Smooth muscle cell of the pulmonary artery (primary cell): ENCODE results near the gene ORM2. TPM values are rescaled to one million over a fixed set of nuclear protein-coding genes. Genes with fewer than 3 reads are reported as not detected.

ENCODE experiments used
- total RNA-seq: library from RNA; depleted of rRNA; stranded (reverse); fragments of >200 nt; gene quantifications from 2 replicates; pipeline ENCODE4 v1.2.3, GENCODE V29; 2014

Gene ORM2
- total RNA-seq = not detected in 2 replicates

GRCh38 chr9:114329625-114330022 lies at the start of gene ORM2:
Gene ORM2, plus strand, starts transcription at chr9:114329869. Its CDS starts 36 bp downstream, at chr9:114329905.

GRCh38 chr9:114322831-114323531 lies 6.7 kb upstream of the ORM2 start, which contains the start of gene ORM1:
Gene ORM1, plus strand, starts transcription at chr9:114323098. Its CDS starts 36 bp downstream, at chr9:114323134.

Other genes starting within 250 kb of the ORM2 start
- not detected in 2 replicates for gene KIF12, start 230.6 kb upstream of the ORM2 start, total RNA-seq
- gene COL27A1, start 174.3 kb upstream of the ORM2 start, total RNA-seq = 12.7 and 15.2 TPM in 2 replicates
- not detected in 2 replicates for gene ORM1, start 6.8 kb upstream of the ORM2 start, total RNA-seq
- 11.3 and 13.1 TPM in 2 replicates for gene AKNA, start 58.1 kb downstream of the ORM2 start, total RNA-seq
- 1.6 and 3.0 TPM in 2 replicates for gene WHRN, start 175.6 kb downstream of the ORM2 start, total RNA-seq